ENCODE results near the gene STK11IP.

The STK11IP gene

GRCh38 chr2:219634171-219634940 is 36.7 kb downstream of the STK11IP start:
- peak; percentile 6 for DNase-seq (ENCODE audit: low spot score)
- TF ChIP-seq CTCF (IDR thresholded peaks at IDR 0.05; ENCODE audit: extremely low read depth, missing control alignments), result no peak

- DNase-seq (ENCODE audit: low spot score), result peak; percentile 7
- TF ChIP-seq CTCF (IDR thresholded peaks at IDR 0.05; ENCODE audit: extremely low read depth, missing control alignments), result no peak
Measured at GRCh38 chr2:219634951-219635751, 37.5 kb downstream of the STK11IP start.

GRCh38 chr2:219636144-219636915 is 38.7 kb downstream of the STK11IP start:
- no peak for TF ChIP-seq CTCF (IDR thresholded peaks at IDR 0.05; ENCODE audit: extremely low read depth, missing control alignments)
- peak; percentile 4 for DNase-seq (ENCODE audit: low spot score)

- peak; percentile 3 for DNase-seq (ENCODE audit: low spot score)
- TF ChIP-seq CTCF (IDR thresholded peaks at IDR 0.05; ENCODE audit: extremely low read depth, missing control alignments), result no peak
Measured at GRCh38 chr2:219636941-219637841, 39.5 kb downstream of the STK11IP start.

- no peak for DNase-seq (ENCODE audit: low spot score)
- no peak for TF ChIP-seq CTCF (IDR thresholded peaks at IDR 0.05; ENCODE audit: extremely low read depth, missing control alignments)
Measured at GRCh38 chr2:219637842-219638185, 40.2 kb downstream of the STK11IP start.

- TF ChIP-seq CTCF (IDR thresholded peaks at IDR 0.05; ENCODE audit: extremely low read depth, missing control alignments), result no peak
- peak; percentile 11 for DNase-seq (ENCODE audit: low spot score)
Measured at GRCh38 chr2:219638217-219638947, 40.7 kb downstream of the STK11IP start.

All from GM20000 (cell line).